Measurements from ENCODE around the gene ANKRD31. TPM values are rescaled to one million over a fixed set of nuclear protein-coding genes. Genes with fewer than 3 reads are reported as not detected.

ANKRD31 gene
- total RNA-seq, 1 donor from 2014 or later = 0.07 TPM

- no peaks in the 10 kb centered on the region for H3K4me1 ChIP-seq (ENCODE audit: insufficient read depth, low read length)
- H3K9me3 ChIP-seq (ENCODE audit: insufficient read depth, low read depth, low read length) = no peaks in the 10 kb centered on the region
- Mint-ChIP-seq H3K4me1 (ENCODE audit: low read depth, unreplicated experiment) (peaks cover 7% of the 10 kb centered on the region), H3K9me3 (ENCODE audit: unreplicated experiment) (peaks cover 6% of the 10 kb centered on the region), H3K27ac (ENCODE audit: unreplicated experiment) (no peak overlapping the region), H3K36me3 (ENCODE audit: low read depth, unreplicated experiment) (peaks cover under 1% of the 10 kb centered on the region), H3K27me3 (ENCODE audit: low read depth, unreplicated experiment) (no peaks in the 10 kb centered on the region), H3K4me3 (ENCODE audit: unreplicated experiment) (no peak overlapping the region)
- DNase-seq (ENCODE audit: low read depth) (no peak), FAIRE-seq (no peak)
- TF ChIP-seq CTCF (IDR thresholded peaks at IDR 0.05; ENCODE audit: insufficient read depth, low read depth, low read length) (no peak), EZH2 (IDR thresholded peaks at IDR 0.05; ENCODE audit: insufficient read depth, low read length) (no peak)
- H3K9ac ChIP-seq (ENCODE audit: low read length) = no peak overlapping the region
- no peak overlapping the region for H3K4me2 ChIP-seq (ENCODE audit: low read length)
- H3K4me3 ChIP-seq (ENCODE audit: insufficient read depth, low read depth, low read length) = no peak overlapping the region
- no peak overlapping the region for H3K27ac ChIP-seq (ENCODE audit: low read depth, low read length)
- H4K20me1 ChIP-seq (ENCODE audit: insufficient read depth, low read length) = no peaks in the 10 kb centered on the region
- H3K27me3 ChIP-seq (ENCODE audit: insufficient read depth, low read length) = no peaks in the 10 kb centered on the region
- no peaks in the 10 kb centered on the region for H3K79me2 ChIP-seq (ENCODE audit: insufficient read depth, low read length)
- no peaks in the 10 kb centered on the region for H3K36me3 ChIP-seq (ENCODE audit: insufficient read depth, low read length)
- H2AFZ ChIP-seq (ENCODE audit: low read depth, low read length) = no peak overlapping the region
Measured at GRCh38 chr5:75214928-75215327, 21.8 kb downstream of the ANKRD31 start.

GRCh38 chr5:75214409-75214808 lies 22.3 kb downstream of the ANKRD31 start:
- no peak overlapping the region for H3K4me2 ChIP-seq (ENCODE audit: low read length)
- no peaks in the 10 kb centered on the region for H3K9me3 ChIP-seq (ENCODE audit: insufficient read depth, low read depth, low read length)
- Mint-ChIP-seq H3K27me3 (ENCODE audit: low read depth, unreplicated experiment) (no peaks in the 10 kb centered on the region), H3K4me3 (ENCODE audit: unreplicated experiment) (no peak overlapping the region), H3K4me1 (ENCODE audit: low read depth, unreplicated experiment) (peaks cover 7% of the 10 kb centered on the region), H3K27ac (ENCODE audit: unreplicated experiment) (no peak overlapping the region), H3K36me3 (ENCODE audit: low read depth, unreplicated experiment) (no peaks in the 10 kb centered on the region), H3K9me3 (ENCODE audit: unreplicated experiment) (peaks cover 6% of the 10 kb centered on the region)
- H3K9ac ChIP-seq (ENCODE audit: low read length) = no peak overlapping the region
- H3K27me3 ChIP-seq (ENCODE audit: insufficient read depth, low read length) = no peaks in the 10 kb centered on the region
- FAIRE-seq = no peak
- H3K4me3 ChIP-seq (ENCODE audit: insufficient read depth, low read depth, low read length) = no peak overlapping the region
- H4K20me1 ChIP-seq (ENCODE audit: insufficient read depth, low read length) = no peaks in the 10 kb centered on the region
- no peak overlapping the region for H3K27ac ChIP-seq (ENCODE audit: low read depth, low read length)
- no peaks in the 10 kb centered on the region for H3K79me2 ChIP-seq (ENCODE audit: insufficient read depth, low read length)
- H2AFZ ChIP-seq (ENCODE audit: low read depth, low read length) = no peak overlapping the region
- TF ChIP-seq CTCF (IDR thresholded peaks at IDR 0.05; ENCODE audit: insufficient read depth, low read depth, low read length) (no peak), EZH2 (IDR thresholded peaks at IDR 0.05; ENCODE audit: insufficient read depth, low read length) (no peak)
- no peak for DNase-seq (ENCODE audit: low read depth)
- H3K36me3 ChIP-seq (ENCODE audit: insufficient read depth, low read length) = no peaks in the 10 kb centered on the region
- no peaks in the 10 kb centered on the region for H3K4me1 ChIP-seq (ENCODE audit: insufficient read depth, low read length)

- Mint-ChIP-seq H3K27me3 (ENCODE audit: low read depth, unreplicated experiment) (no peaks in the 10 kb centered on the region), H3K27ac (ENCODE audit: unreplicated experiment) (no peak overlapping the region), H3K4me3 (ENCODE audit: unreplicated experiment) (no peak overlapping the region), H3K4me1 (ENCODE audit: low read depth, unreplicated experiment) (peaks cover 2% of the 10 kb centered on the region), H3K9me3 (ENCODE audit: unreplicated experiment) (no peaks in the 10 kb centered on the region), H3K36me3 (ENCODE audit: low read depth, unreplicated experiment) (no peaks in the 10 kb centered on the region)
- no peak overlapping the region for H3K27ac ChIP-seq (ENCODE audit: low read depth, low read length)
- TF ChIP-seq CTCF (IDR thresholded peaks at IDR 0.05; ENCODE audit: insufficient read depth, low read depth, low read length) (no peak), EZH2 (IDR thresholded peaks at IDR 0.05; ENCODE audit: insufficient read depth, low read length) (no peak)
- no peaks in the 10 kb centered on the region for H3K4me1 ChIP-seq (ENCODE audit: insufficient read depth, low read length)
- H3K4me3 ChIP-seq (ENCODE audit: insufficient read depth, low read depth, low read length) = no peak overlapping the region
- H3K79me2 ChIP-seq (ENCODE audit: insufficient read depth, low read length) = no peaks in the 10 kb centered on the region
- no peak overlapping the region for H3K4me2 ChIP-seq (ENCODE audit: low read length)
- no peaks in the 10 kb centered on the region for H3K36me3 ChIP-seq (ENCODE audit: insufficient read depth, low read length)
- no peak overlapping the region for H2AFZ ChIP-seq (ENCODE audit: low read depth, low read length)
- no peaks in the 10 kb centered on the region for H4K20me1 ChIP-seq (ENCODE audit: insufficient read depth, low read length)
- H3K9me3 ChIP-seq (ENCODE audit: insufficient read depth, low read depth, low read length) = no peaks in the 10 kb centered on the region
- no peak overlapping the region for H3K9ac ChIP-seq (ENCODE audit: low read length)
- FAIRE-seq (no peak), DNase-seq (ENCODE audit: low read depth) (no peak)
- no peaks in the 10 kb centered on the region for H3K27me3 ChIP-seq (ENCODE audit: insufficient read depth, low read length)
Measured at GRCh38 chr5:75203604-75204003, 33.1 kb downstream of the ANKRD31 start.

Measured in astrocyte (in vitro differentiated cells and primary cell).